HG02588 (cell line): ENCODE results near the gene ATRNL1.

ENCODE experiments used
- ATAC-seq: cut with Tn5 transposase; IDR thresholded peaks from one replicate; pipeline ENCODE4 v1.9.1; 2021; ENCODE audit warnings: mild to moderate bottlenecking, moderate library complexity; ENCODE audit not compliant: unreplicated experiment

Gene ATRNL1

GRCh38 chr10:115936926-115937767 is 844.0 kb downstream of the ATRNL1 start:
- ATAC-seq: no peak

- no peak for ATAC-seq
Observed at GRCh38 chr10:115937768-115938056, 844.5 kb downstream of the ATRNL1 start.

GRCh38 chr10:115939101-115939854 is 846.1 kb downstream of the ATRNL1 start:
- no peak for ATAC-seq

DNA sequence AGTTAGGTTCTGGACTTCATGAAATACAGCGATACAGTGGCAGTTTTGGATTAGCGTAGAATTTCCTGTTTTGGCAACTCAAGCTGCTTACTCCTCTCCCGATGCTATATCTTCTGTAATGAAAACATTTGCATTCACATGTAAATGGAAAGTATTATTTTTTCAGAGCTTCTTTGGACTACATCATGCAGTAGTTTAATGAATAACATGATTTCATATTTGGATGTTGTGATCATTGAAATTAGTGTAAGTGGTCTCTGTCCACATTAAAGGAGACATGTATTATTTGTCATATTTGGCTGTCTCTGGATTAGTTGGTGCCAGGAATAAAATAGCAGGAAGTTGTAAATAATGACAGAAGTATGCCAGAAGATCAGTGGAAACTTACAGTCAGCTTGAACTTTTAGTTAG is 848.2 kb downstream of the ATRNL1 start:
- no peak for ATAC-seq

- ATAC-seq: no peak
Observed at GRCh38 chr10:115942101-115942500, 848.9 kb downstream of the ATRNL1 start.

GRCh38 chr10:115944538-115944937 is 851.4 kb downstream of the ATRNL1 start:
- no peak for ATAC-seq

DNA sequence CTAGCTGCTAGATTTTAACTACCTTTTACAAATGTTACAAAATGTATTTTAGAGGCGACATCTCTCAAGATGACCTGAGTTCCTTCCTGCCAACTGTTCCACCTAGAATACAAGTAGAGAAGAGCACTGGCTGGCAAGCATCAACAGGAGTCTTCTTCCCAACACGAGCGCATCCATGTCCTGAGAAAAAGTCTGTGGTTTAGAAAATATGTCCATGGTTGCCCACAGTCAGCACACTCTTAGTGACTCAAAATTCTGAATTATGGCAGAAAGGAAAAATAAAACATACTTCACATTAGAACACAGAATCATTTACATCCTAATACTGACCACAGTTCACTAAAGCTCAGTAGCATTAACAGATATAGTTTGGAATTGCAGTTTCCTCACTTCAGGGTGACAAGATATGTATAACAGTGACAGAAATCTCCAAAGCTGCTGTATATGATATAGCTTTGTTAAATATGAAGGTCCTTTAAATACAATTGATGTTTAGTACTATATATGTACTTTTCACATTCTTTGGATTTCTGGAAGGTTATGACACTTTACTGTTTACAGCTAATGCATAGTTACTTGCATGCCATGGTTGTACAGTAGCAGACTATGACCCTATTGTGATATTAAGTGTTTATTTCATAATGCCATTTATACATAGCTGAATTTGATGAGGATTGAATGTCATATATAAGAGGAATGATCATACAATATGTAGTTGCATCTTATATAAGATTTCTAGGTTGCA is 852.7 kb downstream of the ATRNL1 start:
- ATAC-seq: no peak

GRCh38 chr10:115947104-115947503 is 853.9 kb downstream of the ATRNL1 start:
- no peak for ATAC-seq

DNA sequence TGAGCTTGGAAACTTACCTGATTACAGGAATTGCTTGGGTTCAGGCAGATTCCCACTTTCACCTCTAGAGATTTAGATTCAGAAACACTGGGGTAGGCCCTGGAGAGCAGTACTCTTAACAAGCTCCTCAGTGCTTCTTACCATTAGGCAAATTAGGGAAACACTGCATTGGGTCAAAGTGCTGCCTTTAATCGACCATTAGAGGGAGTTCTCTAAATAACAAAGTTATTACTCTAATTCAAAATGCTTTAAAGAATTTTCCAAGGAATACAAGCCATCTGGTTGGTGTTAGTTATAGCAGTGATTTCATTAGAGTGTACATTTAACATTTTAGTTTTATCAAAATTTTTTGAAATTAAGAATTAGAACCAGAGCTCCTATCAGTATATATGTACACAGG is 855.3 kb downstream of the ATRNL1 start:
- no peak for ATAC-seq

DNA sequence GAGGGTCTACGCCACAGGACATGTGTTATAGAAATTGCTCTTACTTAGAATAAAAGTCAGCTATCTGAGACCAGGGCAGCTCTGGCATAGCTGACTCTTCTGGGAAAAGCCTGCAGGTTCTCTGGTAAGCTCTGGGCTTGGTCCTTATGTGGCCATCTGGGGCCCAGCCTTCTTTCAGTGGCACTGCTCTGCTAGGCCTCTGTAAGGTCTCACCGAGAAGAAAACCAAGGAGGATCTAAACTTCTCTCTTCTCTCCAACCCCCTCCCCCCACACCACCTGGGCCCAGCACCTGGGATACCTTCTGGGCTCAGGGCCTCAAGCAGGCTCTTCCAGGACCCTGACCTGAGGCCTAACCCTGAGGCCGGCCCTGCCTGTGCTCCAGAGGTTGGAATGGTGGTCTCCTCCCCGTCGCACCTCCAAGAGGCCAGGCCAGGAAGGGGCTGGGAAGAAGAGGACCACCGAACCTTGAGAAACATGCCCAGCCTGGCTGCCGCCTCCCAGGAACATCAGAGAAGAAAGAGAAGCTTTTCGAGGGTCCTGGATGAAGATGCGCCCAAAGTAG is 856.2 kb downstream of the ATRNL1 start:
- ATAC-seq: no peak

- no peak for ATAC-seq
Observed at GRCh38 chr10:115950320-115950719, 857.2 kb downstream of the ATRNL1 start.

DNA sequence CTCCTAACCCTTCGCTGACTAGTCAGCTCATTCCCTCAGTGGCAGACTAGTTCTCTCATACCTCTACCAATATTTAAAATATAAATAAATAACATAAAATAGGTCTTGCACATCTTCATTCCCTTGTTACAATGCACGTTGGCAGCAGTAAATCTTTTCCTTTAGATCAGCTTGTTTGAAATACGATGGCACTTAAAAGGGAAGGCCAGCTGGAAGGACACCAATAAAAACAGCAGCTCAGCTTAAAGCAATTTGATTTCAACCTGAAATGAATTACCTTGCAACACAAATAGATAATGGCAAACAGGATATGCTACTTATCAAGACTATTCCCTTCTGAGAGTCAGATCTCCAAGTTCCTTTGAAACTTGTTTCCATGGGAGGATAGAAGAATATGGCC is 858.1 kb downstream of the ATRNL1 start:
- ATAC-seq: no peak

- ATAC-seq: no peak
Observed at GRCh38 chr10:115953281-115953680, 860.1 kb downstream of the ATRNL1 start.

- no peak for ATAC-seq
Observed at GRCh38 chr10:115953968-115954367, 860.8 kb downstream of the ATRNL1 start.

- no peak for ATAC-seq
Observed at GRCh38 chr10:115956225-115957011, 863.3 kb downstream of the ATRNL1 start.

DNA sequence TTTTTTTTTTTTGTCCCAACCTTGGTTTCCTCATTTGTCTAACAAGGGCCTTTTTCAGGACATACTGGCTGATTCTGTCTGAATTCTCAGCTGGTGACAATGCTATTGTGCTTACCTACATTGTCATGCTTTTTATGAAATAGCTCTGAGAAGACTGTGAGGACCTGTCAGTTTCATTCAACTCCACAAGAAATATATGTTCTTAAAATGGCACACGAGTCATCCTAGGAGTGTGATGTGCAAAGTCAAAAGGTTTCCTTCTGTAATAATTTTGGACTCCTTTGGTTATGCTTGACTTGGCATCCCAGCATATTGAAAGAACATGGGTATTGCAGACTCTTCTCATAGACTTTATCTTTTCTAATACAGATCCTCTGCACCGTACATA is 863.8 kb downstream of the ATRNL1 start:
- no peak for ATAC-seq

- no peak for ATAC-seq
Observed at GRCh38 chr10:115957786-115958442, 864.7 kb downstream of the ATRNL1 start.

GRCh38 chr10:115963848-115964247 is 870.7 kb downstream of the ATRNL1 start:
- no peak for ATAC-seq

DNA sequence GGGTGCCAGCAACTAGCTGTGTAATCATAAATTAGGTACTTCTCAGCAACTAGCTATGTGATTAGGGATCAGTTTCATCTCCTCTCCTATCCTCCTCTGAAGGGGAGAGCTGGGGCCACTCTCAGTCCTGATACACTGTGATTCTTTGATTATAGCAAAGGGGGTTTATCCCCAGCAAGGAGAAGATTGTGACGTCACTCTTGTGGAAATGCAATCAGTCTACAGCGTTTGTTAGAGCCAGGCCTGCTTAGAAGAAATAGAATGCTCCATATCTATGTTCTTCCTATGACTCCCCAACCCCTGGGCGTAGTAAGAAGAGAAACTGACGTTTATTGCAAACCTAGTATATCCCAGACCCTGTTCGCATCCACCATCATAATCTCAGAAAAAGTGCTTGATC is 871.7 kb downstream of the ATRNL1 start:
- ATAC-seq: no peak

- ATAC-seq: no peak
Observed at GRCh38 chr10:115965376-115965775, 872.2 kb downstream of the ATRNL1 start.
